GM18517 (cell line): ENCODE measurements around the gene TADA2B.

Experiments used
- ATAC-seq: cut with Tn5 transposase; IDR thresholded peaks from one replicate; pipeline ENCODE4 v1.9.1; 2021; ENCODE audit warnings: mild to moderate bottlenecking, moderate library complexity; ENCODE audit not compliant: unreplicated experiment

The TADA2B gene

GRCh38 chr4:7105276-7105675 is 62.1 kb downstream of the TADA2B start:
- no peak for ATAC-seq

DNA sequence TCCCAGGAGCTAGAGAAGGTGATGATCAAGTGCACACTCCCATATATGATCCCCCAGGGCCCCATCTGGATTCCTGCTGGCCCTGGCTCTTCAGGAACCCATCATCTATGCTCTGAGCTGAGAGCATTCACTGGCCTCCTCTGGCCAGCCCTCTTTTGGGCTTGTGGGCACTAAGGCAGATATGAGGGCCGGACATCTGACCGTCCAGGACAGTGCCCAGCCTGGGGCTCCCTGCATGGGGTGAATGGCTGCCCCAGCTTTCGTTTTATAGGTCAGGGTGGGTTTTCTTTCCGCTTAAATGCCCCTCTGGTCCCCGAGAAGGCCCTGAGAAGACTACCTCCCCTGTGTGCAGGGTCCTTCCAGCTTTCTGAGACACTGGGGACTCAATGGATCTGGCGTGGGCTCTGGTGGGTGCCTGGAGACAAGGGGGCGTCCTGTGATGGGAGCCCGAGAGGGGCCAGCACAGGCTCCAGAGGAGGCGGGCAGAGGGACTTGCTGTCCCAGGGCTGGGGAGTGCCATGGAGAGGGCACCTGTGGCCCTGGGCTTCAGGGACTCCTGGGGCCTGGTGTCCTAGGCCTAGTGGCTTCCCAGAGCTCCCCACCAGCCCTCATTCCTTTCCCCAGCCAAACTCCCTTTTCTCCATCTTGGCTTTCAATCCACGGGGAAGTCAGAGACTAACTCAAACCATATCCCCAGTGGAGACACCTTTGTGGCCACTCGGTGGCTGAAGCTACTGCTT is 64.2 kb downstream of the TADA2B start:
- no peak for ATAC-seq
